Parathyroid adenoma (tissue), 2 donors: ENCODE results near the gene PKP1.

Source experiments
- H2AFZ ChIP-seq: fragments of 300-600 bp; sonication (generic); one replicate; pipeline ENCODE4 v1.7.0; 2017; ENCODE audit warnings: antibody characterized with exemption, mild to moderate bottlenecking
- H3K27ac ChIP-seq: fragments of 300-600 bp; sonication (generic); one replicate; pipeline ENCODE4 v1.7.0; 2017
- H3K27me3 ChIP-seq: fragments of 300-600 bp; sonication (generic); one replicate; pipeline ENCODE4 v1.7.0; 2017; ENCODE audit warnings: low read length; ENCODE audit not compliant: control insufficient read depth, insufficient read depth
- H3K36me3 ChIP-seq: fragments of 300-600 bp; sonication (generic); one replicate; pipeline ENCODE4 v1.7.0; 2017; ENCODE audit warnings: low read length; ENCODE audit not compliant: control insufficient read depth, insufficient read depth
- H3K4me1 ChIP-seq: fragments of 300-600 bp; sonication (generic); one replicate; pipeline ENCODE4 v1.7.0; 2017; ENCODE audit warnings: control low read depth
- H3K4me2 ChIP-seq: fragments of 300-600 bp; sonication (generic); one replicate; pipeline ENCODE4 v1.7.0; 2017; ENCODE audit warnings: low read length
- H3K4me3 ChIP-seq: fragments of 300-600 bp; sonication (generic); one replicate; pipeline ENCODE4 v1.7.0; 2017; ENCODE audit warnings: low read depth, low read length
- H3K79me2 ChIP-seq: fragments of 300-600 bp; sonication (generic); one replicate; pipeline ENCODE4 v1.7.0; 2017; ENCODE audit warnings: control low read depth
- H3K9ac ChIP-seq: fragments of 300-600 bp; sonication (generic); one replicate; pipeline ENCODE4 v1.7.0; 2017; ENCODE audit warnings: mild to moderate bottlenecking
- H3K9me3 ChIP-seq: fragments of 300-600 bp; sonication (generic); one replicate; pipeline ENCODE4 v1.7.0; 2017; ENCODE audit warnings: low read length; ENCODE audit not compliant: control insufficient read depth
- CTCF ChIP-seq: fragments of 300-600 bp; sonication (generic); IDR thresholded peaks from one replicate; pipeline ENCODE4 v1.7.0; 2017; ENCODE audit warnings: antibody characterized with exemption, mild to moderate bottlenecking
- donor health status: primary hyperparathyroidism.

Gene PKP1

GRCh38 chr1:201325678-201326060 lies 42.4 kb downstream of the PKP1 start:
- Histone ChIP-seq H3K4me3 (no peak overlapping the region), H3K36me3 (no peaks in the 10 kb centered on the region), H3K9me3 (no peaks in the 10 kb centered on the region), H3K9ac (no peak overlapping the region), H3K4me2 (no peak overlapping the region), H2AFZ (no peak overlapping the region), H3K27me3 (no peaks in the 10 kb centered on the region), H3K4me1 (no peaks in the 10 kb centered on the region), H3K27ac (no peak overlapping the region), H3K79me2 (no peaks in the 10 kb centered on the region)
- no peak for TF ChIP-seq CTCF

- no peak for TF ChIP-seq CTCF
- Histone ChIP-seq H2AFZ (no peak overlapping the region), H3K9me3 (no peaks in the 10 kb centered on the region), H3K79me2 (no peaks in the 10 kb centered on the region), H3K27me3 (no peaks in the 10 kb centered on the region), H3K36me3 (no peaks in the 10 kb centered on the region), H3K9ac (no peak overlapping the region), H3K27ac (no peak overlapping the region), H3K4me2 (no peak overlapping the region), H3K4me3 (no peak overlapping the region), H3K4me1 (no peaks in the 10 kb centered on the region)
Observed at GRCh38 chr1:201326710-201327109, 43.4 kb downstream of the PKP1 start.

- no peak overlapping the region for H3K4me3 ChIP-seq
- H3K79me2 ChIP-seq, result no peaks in the 10 kb centered on the region
- no peak for TF ChIP-seq CTCF
- no peak overlapping the region for H2AFZ ChIP-seq
- no peaks in the 10 kb centered on the region for H3K36me3 ChIP-seq
- no peaks in the 10 kb centered on the region for H3K4me1 ChIP-seq
- H3K27me3 ChIP-seq, result no peaks in the 10 kb centered on the region
- no peak overlapping the region for H3K27ac ChIP-seq
- H3K9me3 ChIP-seq, result no peaks in the 10 kb centered on the region
- no peak overlapping the region for H3K9ac ChIP-seq
- no peak overlapping the region for H3K4me2 ChIP-seq
Observed at GRCh38 chr1:201327687-201328240, 44.5 kb downstream of the PKP1 start.

- H3K4me2 ChIP-seq, result no peak overlapping the region
- H3K4me3 ChIP-seq, result no peak overlapping the region
- H2AFZ ChIP-seq, result no peak overlapping the region
- no peak overlapping the region for H3K9ac ChIP-seq
- no peaks in the 10 kb centered on the region for H3K27me3 ChIP-seq
- no peaks in the 10 kb centered on the region for H3K36me3 ChIP-seq
- no peaks in the 10 kb centered on the region for H3K79me2 ChIP-seq
- TF ChIP-seq CTCF, result no peak
- H3K27ac ChIP-seq, result no peak overlapping the region
- H3K9me3 ChIP-seq, result no peaks in the 10 kb centered on the region
- H3K4me1 ChIP-seq, result no peaks in the 10 kb centered on the region
Observed at GRCh38 chr1:201328576-201328975, 45.3 kb downstream of the PKP1 start.

GRCh38 chr1:201329286-201329685 lies 46.0 kb downstream of the PKP1 start:
- no peaks in the 10 kb centered on the region for H3K27me3 ChIP-seq
- no peak overlapping the region for H3K9ac ChIP-seq
- no peaks in the 10 kb centered on the region for H3K4me1 ChIP-seq
- H3K27ac ChIP-seq, result no peak overlapping the region
- H3K79me2 ChIP-seq, result no peaks in the 10 kb centered on the region
- no peaks in the 10 kb centered on the region for H3K9me3 ChIP-seq
- no peak overlapping the region for H2AFZ ChIP-seq
- H3K36me3 ChIP-seq, result no peaks in the 10 kb centered on the region
- no peak for TF ChIP-seq CTCF
- H3K4me2 ChIP-seq, result no peak overlapping the region
- no peak overlapping the region for H3K4me3 ChIP-seq
